ENCODE data around the gene EML2. TPM values are rescaled to one million over a fixed set of nuclear protein-coding genes. Genes with fewer than 3 reads are reported as not detected.

The EML2 gene
- total and polyA plus RNA-seq, 11 donors: 19.0 to 50.2 (median 38.9) TPM

DNA sequence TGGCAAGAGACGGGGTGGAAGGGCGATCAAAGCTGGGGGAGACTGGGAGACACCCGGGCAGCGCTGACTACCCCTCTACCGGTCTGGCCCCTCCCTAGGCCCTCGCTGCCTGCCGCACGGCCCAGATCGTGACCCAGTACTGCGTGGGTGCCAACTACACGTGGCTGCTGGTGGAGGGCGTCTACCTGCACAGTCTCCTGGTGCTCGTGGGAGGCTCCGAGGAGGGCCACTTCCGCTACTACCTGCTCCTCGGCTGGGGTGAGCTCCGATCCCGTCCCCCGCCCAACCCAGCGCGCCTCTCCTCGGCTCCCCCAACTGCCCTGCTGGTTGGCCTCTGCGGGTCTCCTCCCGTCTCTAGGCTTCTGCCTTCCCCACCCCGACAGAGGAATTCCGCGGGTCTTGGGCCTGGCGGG lies 37.7 kb upstream of the EML2 start:
- H3K27ac ChIP-seq: no peak overlapping the region
- no peak for DNase-seq
- H3K36me3 ChIP-seq: no peaks in the 10 kb centered on the region
- WGBS, 4 donors: 8 to 18% (median 11%) methylated on average over 14 to 28 of the region's 28 CpGs
- TF ChIP-seq, protein P1, sequence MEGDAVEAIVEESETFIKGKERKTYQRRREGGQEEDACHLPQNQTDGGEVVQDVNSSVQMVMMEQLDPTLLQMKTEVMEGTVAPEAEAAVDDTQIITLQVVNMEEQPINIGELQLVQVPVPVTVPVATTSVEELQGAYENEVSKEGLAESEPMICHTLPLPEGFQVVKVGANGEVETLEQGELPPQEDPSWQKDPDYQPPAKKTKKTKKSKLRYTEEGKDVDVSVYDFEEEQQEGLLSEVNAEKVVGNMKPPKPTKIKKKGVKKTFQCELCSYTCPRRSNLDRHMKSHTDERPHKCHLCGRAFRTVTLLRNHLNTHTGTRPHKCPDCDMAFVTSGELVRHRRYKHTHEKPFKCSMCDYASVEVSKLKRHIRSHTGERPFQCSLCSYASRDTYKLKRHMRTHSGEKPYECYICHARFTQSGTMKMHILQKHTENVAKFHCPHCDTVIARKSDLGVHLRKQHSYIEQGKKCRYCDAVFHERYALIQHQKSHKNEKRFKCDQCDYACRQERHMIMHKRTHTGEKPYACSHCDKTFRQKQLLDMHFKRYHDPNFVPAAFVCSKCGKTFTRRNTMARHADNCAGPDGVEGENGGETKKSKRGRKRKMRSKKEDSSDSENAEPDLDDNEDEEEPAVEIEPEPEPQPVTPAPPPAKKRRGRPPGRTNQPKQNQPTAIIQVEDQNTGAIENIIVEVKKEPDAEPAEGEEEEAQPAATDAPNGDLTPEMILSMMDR (IDR thresholded peaks at IDR 0.05): no peak
- no peak for TF ChIP-seq POLR2A (IDR thresholded peaks at IDR 0.05)
- intact Hi-C loops (cut with DNase I): no loop called here
- ATAC-seq: peak in 2 of 4 donors; percentile 5 to 8
- H3K9me3 ChIP-seq: no peaks in the 10 kb centered on the region
- peaks cover 0 to 32% (median 14%) of the 10 kb centered on the region in 12 donors for H3K4me1 ChIP-seq
- H3K4me3 ChIP-seq: peak overlapping the region in 10 of 12 donors; percentile 5 to 47 (median 34)
- H3K27me3 ChIP-seq: peaks cover 10 to 46% (median 27%) of the 10 kb centered on the region in 9 donors

DNA sequence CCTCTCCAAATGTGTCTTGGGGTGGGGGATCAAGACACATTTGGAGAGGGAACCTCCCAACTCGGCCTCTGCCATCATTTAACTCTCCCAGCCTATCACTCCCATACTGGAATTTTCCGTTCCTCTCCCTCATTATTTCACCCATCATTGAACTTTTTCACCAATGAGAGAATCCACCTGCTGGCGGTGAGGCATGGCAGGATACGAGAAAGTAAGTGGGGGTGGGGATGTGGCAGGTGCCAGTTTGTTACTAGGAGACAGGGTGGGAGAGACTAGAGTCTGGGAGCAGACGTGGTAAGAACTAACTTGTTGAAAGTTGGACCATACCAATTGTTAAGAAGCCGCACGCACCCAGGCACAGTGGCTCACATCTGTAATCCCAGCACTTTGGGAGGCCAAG lies 35.7 kb upstream of the EML2 start:
- no peak overlapping the region for H3K27ac ChIP-seq
- TF ChIP-seq, protein P1 (IDR thresholded peaks at IDR 0.05): no peak
- TF ChIP-seq POLR2A (IDR thresholded peaks at IDR 0.05): no peak
- no peaks in the 10 kb centered on the region for H3K9me3 ChIP-seq
- H3K36me3 ChIP-seq: no peaks in the 10 kb centered on the region
- ATAC-seq (no peak), DNase-seq (no peak)
- peaks cover 0 to 22% (median 10%) of the 10 kb centered on the region in 12 donors for H3K4me1 ChIP-seq
- H3K4me3 ChIP-seq: no peak overlapping the region
- H3K27me3 ChIP-seq: peaks cover 14 to 63% (median 38%) of the 10 kb centered on the region in 9 donors
- WGBS, 4 donors: 64 to 77% (median 73%) methylated on average over 7 of the region's 7 CpGs
- intact Hi-C loops (cut with DNase I): no loop called here

DNA sequence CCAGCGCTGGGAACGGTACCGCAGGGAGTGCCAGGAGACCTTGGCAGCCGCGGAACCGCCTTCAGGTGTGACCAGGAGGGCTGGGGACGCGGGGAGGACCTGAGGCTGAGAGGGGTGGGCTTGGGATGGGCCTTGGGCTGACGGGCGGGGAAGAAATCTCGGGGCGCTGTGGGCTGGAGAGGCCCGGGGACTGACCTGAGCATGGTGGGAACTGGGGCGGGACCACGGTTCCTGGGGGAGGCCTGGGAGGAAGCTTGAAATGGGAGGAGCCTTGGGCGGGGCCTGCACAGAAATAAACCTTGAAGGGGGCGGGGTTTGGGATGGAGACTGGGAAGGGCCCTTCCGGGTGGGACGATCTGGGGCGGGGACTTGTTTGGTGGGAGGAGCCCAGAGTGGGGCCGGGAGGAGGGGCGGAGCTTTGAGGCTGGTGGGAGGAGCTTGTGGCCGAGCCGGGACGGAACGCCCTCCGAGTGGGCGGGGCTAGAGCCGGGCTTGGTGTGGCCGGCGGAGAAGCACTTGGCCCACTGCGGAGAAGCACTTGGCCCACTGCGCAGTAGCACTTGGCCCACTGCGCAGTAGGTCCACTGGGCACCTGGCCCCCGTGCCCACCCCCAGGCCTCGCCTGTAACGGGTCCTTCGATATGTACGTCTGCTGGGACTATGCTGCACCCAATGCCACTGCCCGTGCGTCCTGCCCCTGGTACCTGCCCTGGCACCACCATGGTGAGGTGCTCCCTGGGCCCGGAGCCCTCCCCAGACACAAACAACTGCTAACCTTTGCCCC lies 31.7 kb upstream of the EML2 start:
- ATAC-seq (peak in 3 of 4 donors; percentile 64 to 69 (median 67)), DNase-seq (peak; percentile 49 to 88 (median 61))
- intact Hi-C loops (cut with DNase I): no loop called here
- TF ChIP-seq POLR2A (IDR thresholded peaks at IDR 0.05): no peak
- TF ChIP-seq, protein P1 (IDR thresholded peaks at IDR 0.05): no peak
- no peak overlapping the region for H3K4me3 ChIP-seq
- H3K27me3 ChIP-seq: peaks cover 0 to 67% (median 27%) of the 10 kb centered on the region in 9 donors
- H3K9me3 ChIP-seq: no peaks in the 10 kb centered on the region
- 22 to 24% (median 23%) methylated on average over 31 to 42 of the region's 42 CpGs for WGBS, 4 donors
- no peak overlapping the region for H3K27ac ChIP-seq
- H3K4me1 ChIP-seq: peaks cover 0 to 31% (median 11%) of the 10 kb centered on the region in 12 donors
- no peaks in the 10 kb centered on the region for H3K36me3 ChIP-seq

DNA sequence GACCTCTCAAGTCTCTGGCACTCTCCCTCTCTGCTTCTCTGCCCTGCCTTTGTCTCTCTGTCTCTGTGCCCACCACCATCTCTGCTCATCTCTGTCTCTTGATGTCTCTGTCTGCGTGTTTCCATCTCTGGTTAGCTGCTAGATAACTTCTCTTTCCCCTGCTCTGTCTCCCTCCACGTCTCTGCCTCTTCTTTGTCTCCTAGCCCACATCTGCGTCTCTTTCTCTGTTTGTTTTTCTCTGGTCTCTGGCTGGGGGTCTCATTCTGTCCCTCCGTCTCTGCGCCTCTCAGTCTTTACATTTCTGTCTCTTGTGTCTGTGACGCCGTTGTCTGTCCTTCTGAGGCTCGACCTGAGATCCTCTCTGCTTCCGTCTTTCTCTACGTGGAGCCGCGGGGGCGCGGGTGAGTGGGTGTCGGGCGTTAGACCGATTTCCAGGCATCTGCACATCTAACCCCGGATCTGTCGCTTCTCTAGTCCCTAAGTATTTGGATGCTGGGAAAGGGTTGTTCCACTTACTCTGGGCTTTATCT lies 29.2 kb upstream of the EML2 start:
- TF ChIP-seq, protein P1 (IDR thresholded peaks at IDR 0.05): no peak
- TF ChIP-seq POLR2A (IDR thresholded peaks at IDR 0.05): no peak
- peak overlapping the region; percentile 2 to 68 (median 48) for H3K4me3 ChIP-seq
- H3K36me3 ChIP-seq: no peaks in the 10 kb centered on the region
- peak overlapping the region in 4 of 12 donors; percentile 9 to 49 (median 36) for H3K27ac ChIP-seq
- H3K4me1 ChIP-seq: peaks cover 0 to 31% (median 11%) of the 10 kb centered on the region in 12 donors
- intact Hi-C loops (cut with DNase I): no loop called here
- H3K27me3 ChIP-seq: peaks cover 0 to 78% (median 27%) of the 10 kb centered on the region in 9 donors
- 1 to 2% (median 1%) methylated on average over 19 of the region's 19 CpGs for WGBS, 4 donors
- ATAC-seq: peak in 2 of 4 donors; percentile 2 to 13
- no peak for DNase-seq
- no peaks in the 10 kb centered on the region for H3K9me3 ChIP-seq
